ENCODE data around the gene SPRY2. TPM values are rescaled to one million over a fixed set of nuclear protein-coding genes. Genes with fewer than 3 reads are reported as not detected.
A peak's percentile ranks its signal among the peaks of the same experiment; 100 is the strongest.

SPRY2 gene
- polyA plus RNA-seq, 6 donors from 2014 or later: 0.18 to 7.3 (median 1.2) TPM

DNA sequence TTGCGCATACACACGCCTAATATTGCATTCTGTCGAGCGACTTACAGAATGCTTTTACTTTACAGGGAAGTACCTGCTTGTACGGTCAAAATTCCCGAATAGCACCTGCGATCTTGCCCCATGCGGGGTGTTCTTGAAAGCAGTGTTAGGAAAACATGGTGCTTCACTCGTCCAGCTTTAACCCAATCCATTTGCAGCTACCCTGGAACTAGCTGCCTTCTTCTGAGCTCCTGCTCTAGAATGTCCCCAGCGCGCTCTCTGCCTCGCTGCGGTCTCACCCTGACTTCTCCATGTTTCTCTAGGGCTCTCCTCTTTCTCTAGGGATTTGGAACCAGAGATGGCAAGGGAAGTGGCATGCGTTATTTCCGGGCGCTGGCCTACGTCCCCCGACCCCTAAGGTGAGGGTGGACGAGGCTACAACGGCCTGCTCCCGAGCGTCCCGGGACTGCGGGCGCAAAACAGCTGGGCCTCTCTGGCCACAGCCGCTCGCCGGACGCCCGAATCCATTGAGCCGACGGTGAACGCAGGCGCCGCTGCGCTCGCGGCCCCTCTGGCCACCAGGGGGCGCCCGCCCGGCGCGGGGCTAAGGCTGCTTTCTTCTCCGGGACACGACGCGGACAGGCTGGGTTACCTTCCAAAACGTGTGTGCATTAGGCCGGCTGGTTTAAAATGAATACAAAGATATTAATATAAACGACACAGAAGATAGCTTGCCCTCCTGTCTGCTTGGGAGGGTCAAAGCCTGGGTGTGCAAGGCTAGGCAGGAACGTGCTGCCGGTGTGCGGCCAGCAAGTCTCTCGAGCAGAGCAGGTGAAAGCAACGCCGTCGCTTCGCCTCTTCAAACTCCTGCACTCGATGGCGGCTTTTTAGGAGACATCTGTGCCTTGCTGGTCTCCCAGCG lies 1.8 kb upstream of the SPRY2 start:
- no peaks in the 10 kb centered on the region for H3K9me3 Mint-ChIP-seq
- peaks cover 11 to 28% (median 16%) of the 10 kb centered on the region in 3 donors for H3K4me1 Mint-ChIP-seq
- H3K4me3 Mint-ChIP-seq: peak overlapping the region in 6 of 8 donors; percentile 83 to 95 (median 90)
- ATAC-seq (ENCODE audit: low read depth in 2 of 2) (peak; percentile 56 to 62), DNase-seq (peak; percentile 72)
- H3K27me3 Mint-ChIP-seq: peaks cover 12 to 27% (median 27%) of the 10 kb centered on the region in 3 donors
- H3K27ac Mint-ChIP-seq: peak overlapping the region in 3 of 6 donors; percentile 37 to 85 (median 41)
- no peaks in the 10 kb centered on the region for H3K36me3 Mint-ChIP-seq

DNA sequence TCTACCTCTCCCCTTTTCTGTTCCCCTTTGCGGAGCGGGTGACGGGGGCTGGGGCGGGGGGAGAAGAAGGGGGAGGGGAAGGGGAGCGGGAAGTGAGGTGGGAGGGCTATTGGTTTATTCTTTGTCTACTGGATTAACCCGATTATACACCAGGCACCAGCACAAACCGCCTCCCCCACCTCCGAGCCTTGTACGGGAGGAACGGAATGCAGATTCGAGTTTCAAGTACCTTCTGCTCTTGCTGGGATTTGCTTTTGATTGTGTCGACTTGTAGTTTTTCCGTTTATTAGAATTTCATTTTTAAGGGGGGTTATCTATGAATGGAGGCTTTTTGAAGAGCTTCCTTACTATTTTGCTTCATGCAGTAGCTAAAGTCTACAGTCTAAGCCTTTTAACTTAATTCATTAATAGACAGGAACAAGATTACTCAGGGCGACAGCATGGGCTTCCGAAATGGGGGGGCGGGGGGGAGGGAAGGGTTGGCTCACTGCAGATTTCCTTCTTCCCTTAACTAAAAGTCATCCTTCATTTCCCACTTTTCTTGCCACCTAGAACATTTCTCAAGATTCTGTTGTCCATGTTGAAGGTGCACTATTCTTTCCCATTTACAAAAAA lies 937 bp upstream of the SPRY2 start:
- no peaks in the 10 kb centered on the region for H3K36me3 Mint-ChIP-seq
- DNase-seq (peak; percentile 8), ATAC-seq (ENCODE audit: low read depth in 2 of 2) (no peak)

DNA sequence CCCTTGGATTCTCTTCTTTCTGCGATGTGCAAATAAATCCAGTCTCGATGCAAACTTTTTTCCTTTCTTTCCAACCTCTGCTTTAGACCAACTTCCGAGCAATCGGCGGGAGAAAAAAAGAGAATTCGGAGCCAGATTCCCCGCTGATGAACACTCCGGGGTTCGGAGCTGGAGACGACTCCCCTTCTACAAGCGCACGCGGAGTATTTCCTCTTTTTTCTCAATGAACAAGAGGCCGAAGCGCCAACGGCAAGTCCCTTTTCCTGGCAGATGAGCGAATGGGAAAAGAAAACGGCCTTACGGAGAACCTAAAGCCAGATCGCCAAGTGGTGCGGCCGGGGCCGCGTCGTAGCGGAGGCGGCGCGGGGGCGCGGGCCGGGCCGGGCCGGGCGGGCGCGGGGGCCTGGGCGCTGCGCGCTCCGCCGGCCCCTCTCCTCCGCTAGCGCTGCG lies 250 bp downstream of the SPRY2 start:
- H3K4me1 Mint-ChIP-seq: peaks cover 11 to 28% (median 16%) of the 10 kb centered on the region in 3 donors
- peaks cover 15 to 28% (median 25%) of the 10 kb centered on the region in 3 donors for H3K27me3 Mint-ChIP-seq
- H3K36me3 Mint-ChIP-seq: no peaks in the 10 kb centered on the region
- H3K27ac Mint-ChIP-seq: peak overlapping the region in 4 of 6 donors; percentile 1 to 79 (median 57)
- DNase-seq (peak; percentile 48), ATAC-seq (ENCODE audit: low read depth in 2 of 2) (peak; percentile 38 to 51)
- no peaks in the 10 kb centered on the region for H3K9me3 Mint-ChIP-seq
- peak overlapping the region in 1 of 8 donors; percentile 77 for H3K4me3 Mint-ChIP-seq

More for the DNA sequence above, 937 bp upstream of the SPRY2 start:
- Mint-ChIP-seq H3K27ac (peak overlapping the region in 2 of 6 donors; percentile 11 to 21), H3K4me3 (peak overlapping the region in 6 of 8 donors; percentile 83 to 95 (median 90)), H3K9me3 (no peaks in the 10 kb centered on the region), H3K27me3 (peaks cover 21 to 33% (median 27%) of the 10 kb centered on the region in 3 donors), H3K4me1 (peaks cover 11 to 28% (median 16%) of the 10 kb centered on the region in 3 donors)

DNA sequence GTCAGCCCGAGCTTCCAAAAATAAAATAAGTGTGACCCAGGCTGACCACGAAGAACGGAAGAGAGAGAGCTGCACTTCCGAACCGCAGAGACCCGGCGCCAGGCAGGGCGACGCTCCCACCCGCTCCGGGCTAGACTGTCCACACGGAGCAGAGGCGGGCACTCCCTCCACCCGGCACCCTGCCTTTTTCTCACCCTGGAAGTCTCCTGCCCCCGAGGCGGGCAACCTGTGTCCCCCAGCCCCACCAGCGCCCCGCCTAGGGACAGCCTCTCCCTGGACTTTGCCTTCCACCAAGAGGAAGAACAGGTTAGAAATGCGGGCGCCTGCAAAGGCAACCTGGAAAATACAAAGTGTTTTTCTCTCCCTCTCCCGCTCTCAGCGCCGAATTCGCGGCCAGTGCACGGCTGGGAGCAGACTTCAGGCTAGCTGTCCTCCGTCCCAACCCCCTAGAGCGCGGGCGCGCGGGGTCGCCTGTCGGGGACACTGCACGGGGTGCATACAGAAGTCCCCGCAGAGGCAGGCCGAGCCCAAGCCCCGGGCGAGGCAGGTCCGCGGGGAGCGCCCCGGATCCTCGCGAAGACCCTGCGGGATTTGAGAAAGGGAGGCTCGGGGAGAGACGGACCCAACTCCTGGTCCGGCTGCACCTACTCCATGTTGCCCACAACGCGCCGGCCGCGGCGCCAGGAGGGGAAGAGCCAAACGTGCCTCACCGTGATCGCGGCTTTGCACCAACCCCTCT lies 845 bp downstream of the SPRY2 start:
- Mint-ChIP-seq H3K9me3 (no peaks in the 10 kb centered on the region), H3K4me3 (no peak overlapping the region), H3K4me1 (peaks cover 11 to 28% (median 16%) of the 10 kb centered on the region in 3 donors), H3K27me3 (peaks cover 9 to 28% (median 19%) of the 10 kb centered on the region in 3 donors), H3K27ac (peak overlapping the region in 2 of 6 donors; percentile 13 to 44), H3K36me3 (no peaks in the 10 kb centered on the region)
- DNase-seq: peak; percentile 15
- no peak for ATAC-seq (ENCODE audit: low read depth in 2 of 2)

- no peak for ATAC-seq (ENCODE audit: low read depth in 2 of 2)
- DNase-seq: no peak
- peaks cover 9 to 28% (median 13%) of the 10 kb centered on the region in 3 donors for H3K27me3 Mint-ChIP-seq
- H3K9me3 Mint-ChIP-seq: no peaks in the 10 kb centered on the region
- peaks cover 11 to 28% (median 16%) of the 10 kb centered on the region in 3 donors for H3K4me1 Mint-ChIP-seq
- H3K4me3 Mint-ChIP-seq: no peak overlapping the region
- no peaks in the 10 kb centered on the region for H3K36me3 Mint-ChIP-seq
- no peak overlapping the region for H3K27ac Mint-ChIP-seq
Measured at GRCh38 chr13:80339563-80339911, 1.4 kb downstream of the SPRY2 start.

DNA sequence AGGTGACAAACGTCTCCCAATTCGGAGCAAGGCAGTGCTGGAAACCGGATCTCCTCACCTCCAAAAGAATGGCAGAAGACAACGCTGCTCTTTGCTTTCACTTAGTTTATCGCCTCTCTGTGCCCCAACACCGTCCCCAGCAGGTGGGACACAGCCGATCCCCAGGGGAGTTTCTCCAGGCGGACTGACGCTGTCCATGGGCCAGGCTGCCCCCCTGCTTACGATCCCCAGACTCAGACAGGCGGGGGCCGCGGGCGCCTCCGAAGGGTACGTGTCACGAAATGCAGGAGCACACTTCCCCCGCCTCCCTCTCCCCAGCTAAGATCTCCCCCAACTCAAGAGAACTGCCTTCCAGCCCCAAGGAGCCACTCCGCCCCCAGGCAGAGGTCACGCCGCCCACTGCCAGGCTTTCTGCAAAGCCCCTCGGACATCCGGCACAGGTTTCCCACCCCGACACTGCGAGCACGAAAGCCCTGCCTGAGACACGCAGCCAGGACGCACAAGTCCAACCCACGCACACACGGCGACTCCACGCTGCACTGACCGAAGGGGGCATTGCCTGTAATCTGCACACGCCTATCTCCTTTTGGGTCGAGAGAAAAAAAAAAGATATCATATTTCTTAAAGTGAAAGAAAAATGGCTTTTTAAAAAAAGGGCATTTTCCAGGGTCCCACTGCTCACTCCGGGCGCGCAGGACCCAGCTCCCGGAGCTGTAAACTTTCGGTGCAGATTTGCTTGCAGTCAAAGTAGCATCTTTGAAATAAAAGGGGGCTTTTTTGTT lies 2.0 kb downstream of the SPRY2 start:
- H3K27ac Mint-ChIP-seq: no peak overlapping the region
- peaks cover 11 to 27% (median 16%) of the 10 kb centered on the region in 3 donors for H3K4me1 Mint-ChIP-seq
- no peak overlapping the region for H3K4me3 Mint-ChIP-seq
- peak; percentile 34 for DNase-seq
- no peaks in the 10 kb centered on the region for H3K36me3 Mint-ChIP-seq
- H3K27me3 Mint-ChIP-seq: peaks cover 8 to 27% (median 9%) of the 10 kb centered on the region in 3 donors
- ATAC-seq (ENCODE audit: low read depth in 2 of 2): peak in 1 of 2 donors; percentile 12
- H3K9me3 Mint-ChIP-seq: no peaks in the 10 kb centered on the region

DNA sequence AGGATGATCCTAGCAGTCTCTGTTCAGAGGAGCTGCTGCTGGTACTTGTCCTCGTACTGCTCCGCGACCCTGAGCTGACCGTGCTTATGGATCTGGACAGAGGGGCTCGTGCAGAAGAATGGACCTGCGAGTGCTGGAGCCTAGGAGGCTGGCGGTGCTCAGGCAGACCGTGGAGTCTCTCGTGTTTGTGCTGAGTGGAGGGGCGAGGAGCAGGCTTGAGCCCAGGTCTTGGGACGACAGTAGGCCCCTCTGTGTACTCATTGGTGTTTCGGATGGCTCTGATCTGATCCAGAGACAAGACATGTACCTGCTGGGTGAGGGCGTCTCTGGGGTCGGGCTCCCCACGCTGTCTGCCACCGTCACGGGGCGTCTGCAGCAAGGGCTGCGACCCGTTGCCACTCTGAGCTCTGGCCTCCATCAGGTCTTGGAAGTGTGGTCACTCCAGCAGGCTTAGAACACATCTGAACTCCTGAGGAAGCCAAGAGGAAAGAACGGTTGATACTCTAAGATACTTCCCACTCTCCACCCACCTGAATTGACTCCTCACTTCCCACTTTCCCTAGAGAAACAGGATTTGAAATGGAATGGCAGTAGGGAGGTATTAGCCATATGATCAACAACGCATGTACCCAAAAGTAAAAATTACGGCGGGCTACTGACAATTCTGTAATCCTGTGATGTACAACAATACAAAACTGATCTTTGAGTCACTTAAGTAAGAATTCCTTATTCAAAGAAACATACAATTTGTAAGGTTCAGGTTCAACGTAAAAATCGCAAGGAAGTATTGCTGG lies 3.4 kb downstream of the SPRY2 start:
- Mint-ChIP-seq H3K36me3 (no peaks in the 10 kb centered on the region), H3K4me1 (peaks cover 2 to 13% (median 11%) of the 10 kb centered on the region in 3 donors), H3K27me3 (peaks cover 6 to 20% (median 9%) of the 10 kb centered on the region in 3 donors), H3K9me3 (no peaks in the 10 kb centered on the region), H3K27ac (no peak overlapping the region), H3K4me3 (peak overlapping the region in 2 of 8 donors; percentile 39 to 47)
- DNase-seq: no peak
- no peak for ATAC-seq (ENCODE audit: low read depth in 2 of 2)

DNA sequence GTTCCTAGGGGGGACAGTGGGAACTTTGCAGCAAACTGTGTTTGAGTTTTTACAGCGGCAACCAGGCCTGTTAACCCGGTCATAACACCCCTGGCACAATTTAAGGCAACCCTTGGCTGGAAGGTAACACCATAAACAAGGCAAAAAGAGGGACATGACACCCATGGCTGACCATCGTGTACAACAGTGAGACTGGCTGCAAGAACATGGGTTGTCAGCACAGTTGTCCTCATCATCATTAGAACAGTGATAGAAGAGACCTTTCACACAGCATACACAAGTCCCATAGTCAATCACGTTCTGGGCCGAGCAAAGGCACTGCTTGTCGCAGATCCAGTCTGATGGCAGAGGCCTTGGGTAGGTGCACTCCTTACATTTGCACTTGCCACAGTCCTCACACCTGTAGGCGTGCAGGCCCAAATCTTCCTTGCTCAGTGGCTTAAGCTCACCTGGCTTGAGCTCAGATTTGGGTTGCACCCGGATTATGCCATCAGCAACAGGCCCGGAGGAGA lies 4.1 kb downstream of the SPRY2 start:
- DNase-seq: no peak
- Mint-ChIP-seq H3K36me3 (no peaks in the 10 kb centered on the region), H3K4me1 (peaks cover 0 to 9% (median 8%) of the 10 kb centered on the region in 3 donors), H3K4me3 (peak overlapping the region in 1 of 8 donors; percentile 45), H3K27me3 (peaks cover 6 to 14% (median 9%) of the 10 kb centered on the region in 3 donors), H3K9me3 (no peaks in the 10 kb centered on the region), H3K27ac (no peak overlapping the region)
- ATAC-seq (ENCODE audit: low read depth in 2 of 2): no peak

DNA sequence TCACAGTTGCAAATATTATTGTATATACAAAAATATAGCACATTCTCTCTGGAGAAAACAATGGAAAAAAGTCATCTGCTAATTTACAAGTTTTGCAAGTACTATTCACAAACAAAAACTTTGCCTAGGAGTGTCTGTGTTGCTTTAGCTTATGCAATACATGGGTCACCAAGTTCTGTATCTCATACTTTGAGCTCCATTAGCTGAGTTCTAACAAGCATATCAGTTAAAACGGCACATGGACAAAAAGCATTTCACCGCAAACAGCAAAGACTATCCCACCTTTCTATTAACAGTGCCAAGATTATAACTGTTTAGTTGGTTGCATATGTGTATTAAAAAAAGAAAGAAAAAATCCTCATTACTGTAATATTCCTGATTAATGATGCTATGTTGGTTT lies 4.6 kb downstream of the SPRY2 start:
- Mint-ChIP-seq H3K27me3 (peaks cover 6 to 10% (median 9%) of the 10 kb centered on the region in 3 donors), H3K4me1 (peaks cover 0 to 4% (median 4%) of the 10 kb centered on the region in 3 donors), H3K27ac (no peak overlapping the region), H3K4me3 (peak overlapping the region in 1 of 8 donors; percentile 45), H3K36me3 (no peaks in the 10 kb centered on the region), H3K9me3 (no peaks in the 10 kb centered on the region)
- ATAC-seq (ENCODE audit: low read depth in 2 of 2) (no peak), DNase-seq (no peak)

DNA sequence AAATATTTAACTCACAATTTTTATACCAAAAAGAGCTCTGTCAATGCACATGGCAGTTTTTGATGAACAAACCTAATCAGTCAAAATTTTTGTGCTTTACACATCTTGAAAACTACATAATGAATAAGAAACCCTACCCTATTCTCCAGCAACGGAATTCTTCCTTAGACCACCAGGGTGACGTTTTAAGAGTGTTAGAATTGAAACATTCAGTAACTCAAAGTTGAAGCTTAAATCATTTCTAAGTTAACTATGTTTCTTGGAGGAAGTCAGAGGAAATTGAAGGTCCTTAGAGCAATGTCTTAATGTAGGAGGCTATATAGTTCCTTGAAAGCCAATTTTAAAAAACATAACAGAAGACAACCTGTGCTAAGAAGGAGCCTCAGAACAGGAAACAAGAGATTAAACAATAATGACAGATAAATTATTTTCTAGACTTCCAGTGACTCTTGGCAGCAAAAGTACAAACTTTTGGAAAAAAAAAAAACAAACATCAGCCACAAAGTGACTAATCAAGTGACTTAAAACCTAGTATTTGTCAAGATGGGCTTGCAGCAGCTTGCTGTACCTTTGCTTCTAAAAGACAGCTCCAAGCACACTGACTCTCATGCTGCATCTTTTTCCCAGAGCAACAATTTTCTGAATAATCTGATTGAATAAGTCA lies 6.2 kb downstream of the SPRY2 start:
- Mint-ChIP-seq H3K27me3 (peaks cover 6 to 9% (median 6%) of the 10 kb centered on the region in 3 donors), H3K27ac (no peak overlapping the region), H3K9me3 (no peaks in the 10 kb centered on the region), H3K36me3 (no peaks in the 10 kb centered on the region), H3K4me3 (no peak overlapping the region), H3K4me1 (no peaks in the 10 kb centered on the region)
- DNase-seq: no peak
- no peak for ATAC-seq (ENCODE audit: low read depth in 2 of 2)

DNA sequence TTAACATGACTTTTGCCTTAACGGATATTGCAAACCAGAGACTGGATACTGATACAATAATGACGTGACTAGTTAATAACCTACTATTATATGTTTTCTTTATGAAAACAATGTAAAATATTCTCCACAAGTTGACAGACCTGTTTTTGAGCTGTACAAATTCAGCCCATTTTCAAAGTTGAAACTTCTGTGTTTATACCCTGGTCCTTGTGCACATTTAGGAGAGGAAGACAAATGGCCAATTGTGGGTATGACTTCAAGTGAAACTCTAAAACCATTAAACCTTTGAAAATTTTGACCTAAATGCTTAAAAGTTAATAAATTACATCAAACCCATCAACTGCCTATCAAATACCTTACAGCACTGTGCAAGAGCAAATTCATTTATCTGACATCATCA lies 8.9 kb downstream of the SPRY2 start:
- Mint-ChIP-seq H3K27ac (no peak overlapping the region), H3K4me3 (no peak overlapping the region), H3K27me3 (peaks cover 0 to 6% (median 1%) of the 10 kb centered on the region in 3 donors), H3K36me3 (no peaks in the 10 kb centered on the region), H3K9me3 (no peaks in the 10 kb centered on the region), H3K4me1 (no peaks in the 10 kb centered on the region)
- no peak for ATAC-seq (ENCODE audit: low read depth in 2 of 2)
- DNase-seq: no peak
